GM23338 (cell line): Measurements from ENCODE around the gene EXD3. TPM values are rescaled to one million over a fixed set of nuclear protein-coding genes. Genes with fewer than 3 reads are reported as not detected.

ENCODE experiments used
- ATAC-seq: fragments of 200-7000 bp; cut with Tn5 transposase; 3 replicates; pipeline ENCODE4 v1.9.1; 2020
- DNase-seq: peaks from one replicate; pipeline ENCODE4 v3.0.0-alpha.2; 2015; ENCODE audit warnings: low spot score
- H2AFZ ChIP-seq: fragments of 200-600 bp; sonication (generic); 2 replicates; pipeline ENCODE4 v1.8.0; 2016; ENCODE audit warnings: antibody characterized with exemption, mild to moderate bottlenecking, moderate library complexity
- H3F3A ChIP-seq: fragments of 200-600 bp; sonication (generic); replicated peaks from 2 replicates; pipeline ENCODE4 v1.8.0; 2017; ENCODE audit warnings: antibody characterized with exemption, mixed run types, low read depth
- H3K27ac ChIP-seq: fragments of 200-600 bp; sonication (generic); 2 replicates; pipeline ENCODE4 v1.6.1; 2016; ENCODE audit warnings: low read depth
- H3K27me3 ChIP-seq: fragments of 200-600 bp; sonication (generic); 2 replicates; pipeline ENCODE4 v1.8.0; 2016; ENCODE audit warnings: mild to moderate bottlenecking, mixed run types, moderate library complexity; ENCODE audit not compliant: insufficient read depth
- H3K36me3 ChIP-seq: fragments of 200-600 bp; sonication (generic); 2 replicates; pipeline ENCODE4 v1.8.0; 2016; ENCODE audit warnings: mild to moderate bottlenecking; ENCODE audit not compliant: insufficient read depth
- H3K4me1 ChIP-seq: fragments of 200-600 bp; sonication (generic); 2 replicates; pipeline ENCODE4 v1.8.0; 2016; ENCODE audit warnings: mild to moderate bottlenecking, moderate library complexity; ENCODE audit not compliant: insufficient read depth
- H3K4me2 ChIP-seq: fragments of 200-600 bp; sonication (generic); 2 replicates; pipeline ENCODE4 v1.7.1; 2017; ENCODE audit warnings: mixed run types
- H3K4me3 ChIP-seq: fragments of 200-600 bp; sonication (generic); 2 replicates; pipeline ENCODE4 v1.6.1; 2016; ENCODE audit warnings: mixed run types
- H3K79me2 ChIP-seq: fragments of 200-600 bp; sonication (generic); replicated peaks from 2 replicates; pipeline ENCODE4 v1.8.0; 2017; ENCODE audit warnings: mild to moderate bottlenecking; ENCODE audit not compliant: insufficient read depth
- H3K9me2 ChIP-seq: fragments of 200-600 bp; sonication (generic); 2 replicates; pipeline ENCODE4 v1.8.0; 2017; ENCODE audit not compliant: insufficient read depth
- H4K20me1 ChIP-seq: fragments of 200-600 bp; sonication (generic); replicated peaks from 2 replicates; pipeline ENCODE4 v1.8.0; 2017; ENCODE audit warnings: mild to moderate bottlenecking; ENCODE audit not compliant: insufficient read depth
- H3K27ac Mint-ChIP-seq: 2 replicates; pipeline ENCODE4 v1.8.0; 2020; ENCODE audit warnings: inconsistent platforms, mild to moderate bottlenecking, moderate library complexity, mixed read lengths
- H3K27me3 Mint-ChIP-seq: 3 replicates; pipeline ENCODE4 v1.8.0; 2022; ENCODE audit warnings: low read depth, mild to moderate bottlenecking, moderate library complexity, mixed read lengths, inconsistent platforms; ENCODE audit not compliant: insufficient read depth, poor library complexity
- H3K36me3 Mint-ChIP-seq: 3 replicates; pipeline ENCODE4 v1.8.0; 2021; ENCODE audit warnings: low read depth, mild to moderate bottlenecking, inconsistent platforms, moderate library complexity, mixed read lengths
- H3K4me1 Mint-ChIP-seq: 3 replicates; pipeline ENCODE4 v1.8.0; 2020; ENCODE audit warnings: mild to moderate bottlenecking, inconsistent platforms, mixed read lengths
- H3K4me3 Mint-ChIP-seq: 3 replicates; pipeline ENCODE4 v1.8.0; 2021; ENCODE audit warnings: moderate library complexity, mild to moderate bottlenecking, inconsistent platforms, mixed read lengths
- H3K9me3 Mint-ChIP-seq: 3 replicates; pipeline ENCODE4 v1.8.0; 2020; ENCODE audit warnings: moderate library complexity, mild to moderate bottlenecking, inconsistent platforms, mixed read lengths
- CREB1 ChIP-seq: fragments of 250-450 bp; sonication (Bioruptor Pico); IDR thresholded peaks from 2 replicates; pipeline ENCODE4 v1.5.0; 2020; ENCODE audit warnings: low read depth, mild to moderate bottlenecking, moderate library complexity
- EZH2phosphoT487 ChIP-seq: fragments of 200-600 bp; sonication (generic); IDR thresholded peaks from one replicate; pipeline ENCODE4 v1.8.1; 2018; ENCODE audit warnings: antibody characterized with exemption; ENCODE audit not compliant: unreplicated experiment
- JUNB ChIP-seq: IDR thresholded peaks from one replicate; pipeline ENCODE4 v1.6.1; 2016; ENCODE audit warnings: antibody characterized with exemption; ENCODE audit not compliant: unreplicated experiment
- NANOG ChIP-seq: IDR thresholded peaks from 2 replicates; pipeline ENCODE4 v1.6.1; 2016; ENCODE audit warnings: antibody characterized with exemption, borderline replicate concordance
- REST ChIP-seq: IDR thresholded peaks from one replicate; pipeline ENCODE4 v1.6.1; 2018; ENCODE audit warnings: antibody characterized with exemption; ENCODE audit not compliant: unreplicated experiment
- ZNF114 ChIP-seq: fragments of 250-450 bp; sonication (Bioruptor Pico); IDR thresholded peaks from 2 replicates; pipeline ENCODE4 v1.5.0; 2020; ENCODE audit warnings: mild to moderate bottlenecking, moderate library complexity
- ZNF331 ChIP-seq: fragments of 250-450 bp; sonication (Bioruptor Pico); IDR thresholded peaks from 2 replicates; pipeline ENCODE4 v1.5.0; 2020; ENCODE audit warnings: low read depth, mild to moderate bottlenecking, moderate library complexity
- polyA plus RNA-seq: library from polyadenylated mRNA; unstranded; fragments of >200 nt; fragmentation: Nextera tagmentation; extraction: Ambion mirVana; gene quantifications from 2 replicates; pipeline ENCODE4 v1.2.1, GENCODE V29; 2016
- total RNA-seq: library from RNA; depleted of rRNA; stranded (reverse); fragments of >200 nt; shearing (Covaris generic); gene quantifications from 2 replicates; pipeline ENCODE4 v1.2.3, GENCODE V29; 2014

The EXD3 gene
- total and polyA plus RNA-seq, 2 experiments from 2014 or later = 3.6 to 9.7 TPM

- TF ChIP-seq CREB1 (CRISPR knock-in tag) = no peak
- no peak for TF ChIP-seq REST
These were observed 5.3 kb upstream of the EXD3 start (continued) for GRCh38 chr9:137428311-137428630.

GRCh38 chr9:137427454-137428310 lies 4.7 kb upstream of the EXD3 start:
- no peak for DNase-seq

More at GRCh38 chr9:137427454-137428310, 4.7 kb upstream of the EXD3 start:
- H3K4me2 ChIP-seq = no peak overlapping the region
- no peak overlapping the region for H3K4me3 ChIP-seq
- no peak overlapping the region for H3K27ac ChIP-seq
- Mint-ChIP-seq H3K27me3 (peaks cover 7% of the 10 kb centered on the region), H3K27ac (no peak overlapping the region), H3K4me1 (no peaks in the 10 kb centered on the region), H3K36me3 (no peaks in the 10 kb centered on the region), H3K4me3 (no peak overlapping the region), H3K9me3 (no peaks in the 10 kb centered on the region)
- peaks cover 9% of the 10 kb centered on the region for H3K27me3 ChIP-seq
- no peaks in the 10 kb centered on the region for H3K4me1 ChIP-seq
- no peak for TF ChIP-seq ZNF114 (CRISPR knock-in tag)
- no peak for TF ChIP-seq NANOG
- no peak for TF ChIP-seq JUNB
- TF ChIP-seq EZH2phosphoT487 = no peak
- no peak for TF ChIP-seq ZNF331
- TF ChIP-seq REST = no peak
- TF ChIP-seq CREB1 (CRISPR knock-in tag) = no peak
- H3K9me2 ChIP-seq = no peaks in the 10 kb centered on the region
- ATAC-seq = no peak
- no peaks in the 10 kb centered on the region for H3K36me3 ChIP-seq
- no peaks in the 10 kb centered on the region; the same call in 1 of the 2 replicates for H3F3A ChIP-seq
- no peaks in the 10 kb centered on the region for H3K79me2 ChIP-seq
- no peaks in the 10 kb centered on the region for H4K20me1 ChIP-seq
- no peak overlapping the region for H2AFZ ChIP-seq
